Osteocyte (in vitro differentiated cells): Measurements from ENCODE around the gene ZNRF2. TPM values are rescaled to one million over a fixed set of nuclear protein-coding genes. Genes with fewer than 3 reads are reported as not detected.

Experiments used
- DNase-seq: peaks from one replicate; pipeline ENCODE4 v3.0.0; 2021; ENCODE audit warnings: mixed read lengths; ENCODE audit not compliant: unreplicated experiment; ENCODE audit errors: extremely low spot score
- H3K27ac Mint-ChIP-seq: one replicate; pipeline ENCODE4 v1.8.0; 2021; ENCODE audit warnings: mild to moderate bottlenecking, mixed read lengths; ENCODE audit not compliant: unreplicated experiment
- H3K27me3 Mint-ChIP-seq: one replicate; pipeline ENCODE4 v1.8.0; 2021; ENCODE audit warnings: mixed read lengths; ENCODE audit not compliant: unreplicated experiment
- H3K36me3 Mint-ChIP-seq: one replicate; pipeline ENCODE4 v1.8.0; 2021; ENCODE audit warnings: mixed read lengths; ENCODE audit not compliant: unreplicated experiment
- H3K4me1 Mint-ChIP-seq: one replicate; pipeline ENCODE4 v1.8.0; 2021; ENCODE audit warnings: mixed read lengths; ENCODE audit not compliant: unreplicated experiment
- H3K4me3 Mint-ChIP-seq: one replicate; pipeline ENCODE4 v1.8.0; 2021; ENCODE audit warnings: mild to moderate bottlenecking, moderate library complexity, mixed read lengths; ENCODE audit not compliant: unreplicated experiment
- H3K9me3 Mint-ChIP-seq: one replicate; pipeline ENCODE4 v1.8.0; 2021; ENCODE audit warnings: mixed read lengths; ENCODE audit not compliant: unreplicated experiment
- total RNA-seq: library from RNA; stranded (reverse); gene quantifications from 2 replicates; pipeline ENCODE4 v1.2.1, GENCODE V29; 2021
- TF ChIP-seq, protein P1 (sequence below): fragments of 200-600 bp; sonication (generic); IDR thresholded peaks from 2 replicates; pipeline ENCODE4 v1.5.0; 2021; ENCODE audit warnings: antibody characterized with exemption, mild to moderate bottlenecking, moderate library complexity

ZNRF2 gene
- total RNA-seq, 1 donor from 2014 or later, result 6.8 TPM

DNA sequence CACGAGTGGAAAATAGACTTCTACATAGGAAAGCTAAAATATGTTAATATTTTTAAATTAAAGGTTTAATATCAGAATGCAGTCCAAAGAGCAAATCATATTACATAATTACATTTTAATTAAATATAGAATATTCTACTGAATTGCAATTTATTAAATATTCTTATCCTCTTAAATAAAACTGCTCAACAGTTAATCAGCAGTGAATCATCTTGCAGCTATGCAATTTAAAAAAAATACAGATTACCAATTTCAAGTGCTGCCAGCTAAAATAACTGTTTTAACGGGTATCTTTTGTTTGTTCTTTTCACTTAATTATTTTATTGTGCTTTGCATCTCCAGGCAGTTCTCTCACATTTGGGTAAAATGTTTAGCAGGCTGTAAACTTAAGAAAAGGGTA is 82.2 kb downstream of the ZNRF2 start:
- H3K9me3 Mint-ChIP-seq, result no peaks in the 10 kb centered on the region
- peaks cover 30% of the 10 kb centered on the region for H3K4me1 Mint-ChIP-seq
- no peak overlapping the region for H3K27ac Mint-ChIP-seq
- H3K27me3 Mint-ChIP-seq, result no peaks in the 10 kb centered on the region
- H3K36me3 Mint-ChIP-seq, result peaks cover 4% of the 10 kb centered on the region
- no peak for DNase-seq
- TF ChIP-seq, protein P1, sequence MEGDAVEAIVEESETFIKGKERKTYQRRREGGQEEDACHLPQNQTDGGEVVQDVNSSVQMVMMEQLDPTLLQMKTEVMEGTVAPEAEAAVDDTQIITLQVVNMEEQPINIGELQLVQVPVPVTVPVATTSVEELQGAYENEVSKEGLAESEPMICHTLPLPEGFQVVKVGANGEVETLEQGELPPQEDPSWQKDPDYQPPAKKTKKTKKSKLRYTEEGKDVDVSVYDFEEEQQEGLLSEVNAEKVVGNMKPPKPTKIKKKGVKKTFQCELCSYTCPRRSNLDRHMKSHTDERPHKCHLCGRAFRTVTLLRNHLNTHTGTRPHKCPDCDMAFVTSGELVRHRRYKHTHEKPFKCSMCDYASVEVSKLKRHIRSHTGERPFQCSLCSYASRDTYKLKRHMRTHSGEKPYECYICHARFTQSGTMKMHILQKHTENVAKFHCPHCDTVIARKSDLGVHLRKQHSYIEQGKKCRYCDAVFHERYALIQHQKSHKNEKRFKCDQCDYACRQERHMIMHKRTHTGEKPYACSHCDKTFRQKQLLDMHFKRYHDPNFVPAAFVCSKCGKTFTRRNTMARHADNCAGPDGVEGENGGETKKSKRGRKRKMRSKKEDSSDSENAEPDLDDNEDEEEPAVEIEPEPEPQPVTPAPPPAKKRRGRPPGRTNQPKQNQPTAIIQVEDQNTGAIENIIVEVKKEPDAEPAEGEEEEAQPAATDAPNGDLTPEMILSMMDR, result no peak
- H3K4me3 Mint-ChIP-seq, result no peak overlapping the region

DNA sequence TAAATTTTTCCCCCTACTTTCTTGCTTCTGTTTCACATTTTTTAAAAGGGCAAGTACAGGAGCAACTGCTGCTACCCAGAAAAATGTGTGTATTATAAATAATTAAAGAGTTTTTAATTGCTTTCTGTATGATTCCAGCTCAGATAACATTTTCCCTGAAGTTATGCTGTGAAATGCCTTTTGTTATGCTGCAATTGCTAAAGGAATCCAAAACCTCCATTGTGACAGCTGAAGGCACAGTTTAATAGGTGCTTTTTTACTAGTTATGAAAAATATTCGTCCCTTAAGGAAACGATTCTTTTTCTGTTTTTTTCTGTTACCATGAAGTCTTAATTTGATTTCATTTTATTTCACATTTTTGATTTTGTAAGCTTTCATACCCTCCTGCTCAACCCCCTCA is 83.2 kb downstream of the ZNRF2 start:
- H3K27me3 Mint-ChIP-seq, result no peaks in the 10 kb centered on the region

DNA sequence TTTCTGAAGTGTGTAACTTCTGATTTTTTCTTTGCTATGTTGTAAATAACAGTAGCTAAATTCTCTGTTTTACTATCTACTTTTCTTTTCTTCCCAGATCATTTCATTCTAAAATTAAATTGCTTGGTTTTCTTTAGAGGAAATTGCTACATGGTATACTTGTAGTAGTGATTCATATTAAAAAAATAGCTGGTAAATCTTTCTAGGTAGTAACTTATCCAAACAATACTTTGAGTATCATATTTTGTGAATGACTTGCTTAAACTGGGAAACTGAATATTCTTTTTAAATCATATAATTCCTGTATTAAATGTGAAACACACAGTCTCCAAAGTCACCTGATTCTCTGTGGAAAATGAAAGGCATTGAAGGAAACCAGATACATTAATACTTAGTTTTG is 85.5 kb downstream of the ZNRF2 start:
- H3K4me1 Mint-ChIP-seq, result peaks cover 30% of the 10 kb centered on the region
- H3K4me3 Mint-ChIP-seq, result no peak overlapping the region
- DNase-seq, result no peak
- TF ChIP-seq, protein P1, result no peak
- H3K27me3 Mint-ChIP-seq, result no peaks in the 10 kb centered on the region
- H3K27ac Mint-ChIP-seq, result no peak overlapping the region
- H3K36me3 Mint-ChIP-seq, result peaks cover 5% of the 10 kb centered on the region
- H3K9me3 Mint-ChIP-seq, result no peaks in the 10 kb centered on the region

More for the DNA sequence above, 83.2 kb downstream of the ZNRF2 start:
- Mint-ChIP-seq H3K9me3 (no peaks in the 10 kb centered on the region), H3K4me1 (peaks cover 30% of the 10 kb centered on the region), H3K4me3 (no peak overlapping the region), H3K27ac (no peak overlapping the region), H3K36me3 (peaks cover 5% of the 10 kb centered on the region)
- no peak for DNase-seq
- TF ChIP-seq, protein P1, result no peak

DNA sequence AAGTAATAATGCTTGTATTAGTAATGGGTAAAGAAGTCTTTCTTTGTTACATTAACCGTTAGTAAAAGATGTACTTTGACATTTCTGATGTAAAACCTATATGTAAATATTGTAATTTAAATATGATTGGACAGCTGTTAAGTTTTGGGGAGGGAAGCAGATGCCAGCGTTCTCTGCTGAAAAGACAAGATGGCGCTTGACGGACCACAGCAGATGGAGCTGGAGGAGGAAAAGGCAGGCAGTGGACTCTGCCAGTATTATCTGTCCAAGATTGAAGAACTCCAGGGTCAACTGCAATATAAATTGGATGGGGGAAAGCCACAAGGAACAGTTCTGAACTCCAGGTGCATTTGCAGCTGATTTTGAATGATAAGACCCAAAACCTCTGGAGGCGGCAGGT is 86.9 kb downstream of the ZNRF2 start:
- no peak for DNase-seq
- no peak overlapping the region for H3K27ac Mint-ChIP-seq
- no peaks in the 10 kb centered on the region for H3K9me3 Mint-ChIP-seq
- no peak overlapping the region for H3K4me3 Mint-ChIP-seq
- peaks cover 20% of the 10 kb centered on the region for H3K4me1 Mint-ChIP-seq
- H3K27me3 Mint-ChIP-seq, result no peaks in the 10 kb centered on the region
- TF ChIP-seq, protein P1, result no peak
- H3K36me3 Mint-ChIP-seq, result peaks cover 5% of the 10 kb centered on the region

DNA sequence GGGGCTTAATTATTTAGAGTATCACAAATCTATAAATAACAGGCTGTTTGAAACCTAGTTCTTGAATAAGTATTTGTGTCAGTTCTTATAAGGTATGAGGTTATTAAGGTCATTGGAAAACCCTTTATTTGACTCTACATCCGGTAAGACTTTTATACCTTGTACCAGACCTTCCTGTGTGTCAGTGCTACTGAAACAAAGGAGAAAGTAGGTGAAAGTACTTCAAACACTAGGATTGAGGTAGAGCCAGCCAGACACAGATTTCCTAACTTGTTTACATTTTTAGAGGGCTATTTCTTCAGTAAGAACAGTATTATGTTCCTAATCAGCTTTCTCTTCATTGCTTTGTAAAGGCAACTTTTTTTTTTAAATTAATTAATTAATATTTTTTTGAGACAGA is 93.9 kb downstream of the ZNRF2 start:
- no peak overlapping the region for H3K4me3 Mint-ChIP-seq
- H3K27ac Mint-ChIP-seq, result no peak overlapping the region
- peaks cover 6% of the 10 kb centered on the region for H3K4me1 Mint-ChIP-seq
- H3K36me3 Mint-ChIP-seq, result no peaks in the 10 kb centered on the region
- no peaks in the 10 kb centered on the region for H3K27me3 Mint-ChIP-seq
- DNase-seq, result no peak
- H3K9me3 Mint-ChIP-seq, result peaks cover 10% of the 10 kb centered on the region
- TF ChIP-seq, protein P1, result no peak
